ENCODE results near the gene MRRF.

The MRRF gene

DNA sequence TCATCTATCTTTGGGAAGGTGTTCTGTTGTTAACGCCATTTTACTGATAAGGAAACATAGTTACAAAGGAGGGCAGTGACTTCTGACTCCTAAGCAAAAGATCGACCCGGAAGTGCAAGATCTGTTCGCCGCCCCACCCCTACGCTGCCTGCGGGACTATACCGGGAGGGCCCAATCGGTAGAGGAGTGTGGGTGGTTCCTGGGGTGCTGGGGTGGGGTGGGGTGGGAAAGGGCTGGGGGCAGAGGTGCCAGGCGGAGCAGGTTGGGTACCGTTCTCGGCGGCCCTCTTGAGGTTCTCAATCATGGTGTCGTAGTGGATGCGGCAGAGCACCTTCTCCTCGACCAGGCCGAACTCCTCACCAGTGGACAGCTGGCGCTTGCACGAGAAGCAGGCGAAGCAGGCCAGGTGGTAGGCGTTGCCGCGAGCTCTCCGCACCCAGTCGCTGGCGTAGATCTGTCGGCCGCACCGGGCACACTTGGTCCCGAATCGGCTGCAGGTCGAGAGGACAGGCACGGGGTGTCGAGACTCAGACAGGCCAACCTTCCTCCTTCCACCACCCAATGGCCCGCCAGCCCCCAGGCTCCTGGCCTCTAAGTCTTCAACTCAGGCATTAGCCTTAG lies 47.8 kb upstream of the MRRF start:
- no peak overlapping the region for H2BK120ac ChIP-seq (ENCODE audit: low read depth, low read length)
- 31% methylated on average over 28 of the region's 35 CpGs for WGBS
- no peak overlapping the region for H3K9ac ChIP-seq (ENCODE audit: low read length)
- no peak overlapping the region for H2BK15ac ChIP-seq (ENCODE audit: low read depth, poor library complexity, severe bottlenecking)
- H2BK12ac ChIP-seq (ENCODE audit: low read length in 2 of 2) = no peak overlapping the region
- no peak overlapping the region for H3K4me2 ChIP-seq (ENCODE audit: low read length, poor library complexity, severe bottlenecking)
- H2AFZ ChIP-seq (ENCODE audit: low read depth, low read length) = no peak overlapping the region
- no peak overlapping the region for H3K18ac ChIP-seq (ENCODE audit: low read depth in 1 of 2, low read length in 2 of 2)
- H3K79me1 ChIP-seq (replicated peaks; ENCODE audit: low read length, poor library complexity, severe bottlenecking) = no peaks in the 10 kb centered on the region
- H2BK5ac ChIP-seq (ENCODE audit: low read depth, low read length, poor library complexity, severe bottlenecking) = no peak overlapping the region
- H3K27ac ChIP-seq (ENCODE audit: low read length, poor library complexity, severe bottlenecking) = no peak overlapping the region
- H3K4me3 ChIP-seq (ENCODE audit: insufficient read depth in 1 of 2, low read depth in 1 of 2, low read length in 2 of 2) = no peak overlapping the region
- peaks cover 94 to 98% of the 10 kb centered on the region in 2 experiments for H3K27me3 ChIP-seq (ENCODE audit: control insufficient read depth in 1 of 2, insufficient read depth in 1 of 2, low read length in 2 of 2)
- H3K9me3 ChIP-seq (ENCODE audit: control insufficient read depth, low read length) = no peaks in the 10 kb centered on the region
- H3K4ac ChIP-seq (ENCODE audit: low read depth in 1 of 2, low read length in 2 of 2) = no peak overlapping the region
- H3K4me1 ChIP-seq (ENCODE audit: control insufficient read depth, insufficient read depth, low read depth, low read length) = peaks cover 31% of the 10 kb centered on the region
- peak overlapping the region in 1 of 2 experiments; percentile 23 for H3K23ac ChIP-seq (ENCODE audit: low read length in 2 of 2)
- H2AK5ac ChIP-seq (ENCODE audit: low read length, severe bottlenecking) = no peak overlapping the region
- H3K14ac ChIP-seq (ENCODE audit: low read length in 2 of 2) = no peak overlapping the region
- H4K8ac ChIP-seq (ENCODE audit: low read length) = no peak overlapping the region
- no peaks in the 10 kb centered on the region for H3K36me3 ChIP-seq (ENCODE audit: control insufficient read depth in 1 of 2, insufficient read depth in 2 of 2, low read depth in 1 of 2, low read length in 2 of 2)
- DNase-seq = no peak
- no peak overlapping the region for H4K91ac ChIP-seq (ENCODE audit: low read length)

GRCh38 chr9:122217640-122218039 lies 47.0 kb upstream of the MRRF start:
- no peak overlapping the region for H4K91ac ChIP-seq (ENCODE audit: low read length)
- no peak overlapping the region for H2BK5ac ChIP-seq (ENCODE audit: low read depth, low read length, poor library complexity, severe bottlenecking)

DNA sequence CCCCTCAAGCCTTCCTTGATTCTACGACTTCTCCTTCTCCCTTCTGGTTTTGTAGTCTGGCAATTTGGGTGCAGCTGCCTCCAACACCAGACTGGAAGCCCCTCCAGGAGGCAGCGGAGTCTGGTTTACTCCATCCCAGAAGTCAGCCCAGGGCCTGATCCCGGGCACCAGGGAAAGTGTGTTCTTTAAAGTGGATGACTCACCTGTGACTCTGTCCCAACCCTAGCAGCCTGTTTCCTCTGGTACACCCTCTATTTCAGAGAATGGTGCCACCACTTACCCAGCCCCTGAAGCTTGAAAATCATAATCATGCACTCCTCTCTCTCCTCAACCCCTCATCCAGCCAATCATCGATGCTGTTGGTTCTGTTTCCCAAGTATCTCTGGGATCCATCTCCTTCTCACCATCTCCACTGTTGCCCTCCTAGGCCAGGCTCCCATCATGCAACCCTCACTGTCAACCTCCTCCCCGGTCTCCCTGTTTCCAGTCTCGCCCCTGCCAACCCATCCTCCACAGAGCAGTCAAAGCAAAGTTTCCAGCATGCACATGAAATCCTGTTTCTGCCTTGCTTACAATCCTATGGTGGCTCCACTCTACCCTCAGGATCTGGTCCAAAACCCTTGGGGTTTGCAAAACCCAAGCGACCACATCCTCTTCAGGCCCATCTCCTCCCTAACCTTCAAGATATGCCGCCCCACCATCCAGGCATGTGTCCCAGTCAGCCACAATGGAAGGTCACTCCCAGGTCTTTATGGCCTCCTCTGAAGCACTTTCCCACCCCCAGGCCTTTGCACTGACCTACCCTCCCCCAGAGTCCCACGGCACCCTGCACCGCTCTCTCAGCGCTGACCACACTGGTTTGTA lies 46.4 kb upstream of the MRRF start:
- Histone ChIP-seq H3K4me1 (ENCODE audit: control insufficient read depth, insufficient read depth, low read depth, low read length) (peaks cover 30% of the 10 kb centered on the region), H4K8ac (ENCODE audit: low read length) (no peak overlapping the region), H3K27me3 (ENCODE audit: control insufficient read depth in 1 of 2, insufficient read depth in 1 of 2, low read length in 2 of 2) (peaks cover 94 to 98% of the 10 kb centered on the region in 2 experiments), H2BK15ac (ENCODE audit: low read depth, poor library complexity, severe bottlenecking) (no peak overlapping the region), H2BK5ac (ENCODE audit: low read depth, low read length, poor library complexity, severe bottlenecking) (no peak overlapping the region), H3K79me1 (replicated peaks; ENCODE audit: low read length, poor library complexity, severe bottlenecking) (no peaks in the 10 kb centered on the region), H3K9ac (ENCODE audit: low read length) (no peak overlapping the region), H3K4ac (ENCODE audit: low read depth in 1 of 2, low read length in 2 of 2) (no peak overlapping the region), H3K27ac (ENCODE audit: low read length, poor library complexity, severe bottlenecking) (no peak overlapping the region), H3K18ac (ENCODE audit: low read depth in 1 of 2, low read length in 2 of 2) (no peak overlapping the region), H3K23ac (ENCODE audit: low read length in 2 of 2) (no peak overlapping the region), H3K4me3 (ENCODE audit: insufficient read depth in 1 of 2, low read depth in 1 of 2, low read length in 2 of 2) (no peak overlapping the region), H3K36me3 (ENCODE audit: control insufficient read depth in 1 of 2, insufficient read depth in 2 of 2, low read depth in 1 of 2, low read length in 2 of 2) (no peaks in the 10 kb centered on the region), H2BK12ac (ENCODE audit: low read length in 2 of 2) (no peak overlapping the region), H3K9me3 (ENCODE audit: control insufficient read depth, low read length) (no peaks in the 10 kb centered on the region), H2AK5ac (ENCODE audit: low read length, severe bottlenecking) (no peak overlapping the region), H3K14ac (ENCODE audit: low read length in 2 of 2) (no peak overlapping the region), H4K91ac (ENCODE audit: low read length) (no peak overlapping the region), H3K4me2 (ENCODE audit: low read length, poor library complexity, severe bottlenecking) (peak overlapping the region; percentile 3), H2AFZ (ENCODE audit: low read depth, low read length) (no peak overlapping the region), H2BK120ac (ENCODE audit: low read depth, low read length) (no peak overlapping the region)
- DNase-seq = no peak
- 23% methylated on average over 11 of the region's 11 CpGs for WGBS

More at GRCh38 chr9:122217640-122218039, 47.0 kb upstream of the MRRF start:
- 69% methylated on average over 4 of the region's 4 CpGs for WGBS
- Histone ChIP-seq H3K79me1 (replicated peaks; ENCODE audit: low read length, poor library complexity, severe bottlenecking) (no peaks in the 10 kb centered on the region), H2AK5ac (ENCODE audit: low read length, severe bottlenecking) (no peak overlapping the region), H2BK15ac (ENCODE audit: low read depth, poor library complexity, severe bottlenecking) (no peak overlapping the region), H3K27me3 (ENCODE audit: control insufficient read depth in 1 of 2, insufficient read depth in 1 of 2, low read length in 2 of 2) (peaks cover 94 to 98% of the 10 kb centered on the region in 2 experiments), H3K23ac (ENCODE audit: low read length in 2 of 2) (no peak overlapping the region), H3K9ac (ENCODE audit: low read length) (no peak overlapping the region), H3K9me3 (ENCODE audit: control insufficient read depth, low read length) (no peaks in the 10 kb centered on the region), H3K27ac (ENCODE audit: low read length, poor library complexity, severe bottlenecking) (no peak overlapping the region), H2AFZ (ENCODE audit: low read depth, low read length) (no peak overlapping the region), H3K4ac (ENCODE audit: low read depth in 1 of 2, low read length in 2 of 2) (no peak overlapping the region), H4K8ac (ENCODE audit: low read length) (no peak overlapping the region), H2BK12ac (ENCODE audit: low read length in 2 of 2) (no peak overlapping the region), H3K18ac (ENCODE audit: low read depth in 1 of 2, low read length in 2 of 2) (no peak overlapping the region), H3K14ac (ENCODE audit: low read length in 2 of 2) (no peak overlapping the region), H2BK120ac (ENCODE audit: low read depth, low read length) (no peak overlapping the region), H3K36me3 (ENCODE audit: control insufficient read depth in 1 of 2, insufficient read depth in 2 of 2, low read depth in 1 of 2, low read length in 2 of 2) (no peaks in the 10 kb centered on the region), H3K4me3 (ENCODE audit: insufficient read depth in 1 of 2, low read depth in 1 of 2, low read length in 2 of 2) (no peak overlapping the region), H3K4me1 (ENCODE audit: control insufficient read depth, insufficient read depth, low read depth, low read length) (peaks cover 31% of the 10 kb centered on the region), H3K4me2 (ENCODE audit: low read length, poor library complexity, severe bottlenecking) (no peak overlapping the region)
- DNase-seq = no peak
